Measurements from ENCODE around the gene ST3GAL2.

DNA sequence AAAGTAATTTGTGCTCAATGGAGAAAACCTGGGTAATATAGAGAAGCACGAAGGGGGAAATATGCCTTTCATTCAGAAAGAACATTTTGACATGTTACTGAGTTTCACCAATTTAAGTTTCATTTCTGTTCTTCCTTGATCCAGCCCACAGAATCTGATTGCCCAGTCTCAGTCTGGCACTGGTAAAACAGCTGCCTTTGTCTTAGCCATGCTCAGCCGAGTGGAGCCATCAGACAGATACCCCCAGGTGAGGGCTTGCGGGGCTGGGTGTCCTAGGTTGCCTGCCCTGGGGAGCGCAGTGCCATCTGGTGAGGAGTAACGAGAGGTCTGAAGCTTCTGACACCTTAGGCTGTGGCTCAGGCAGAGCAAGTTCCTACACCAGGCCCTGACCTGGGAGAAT lies 74.5 kb downstream of the ST3GAL2 start:
- TF ChIP-seq, protein P1, sequence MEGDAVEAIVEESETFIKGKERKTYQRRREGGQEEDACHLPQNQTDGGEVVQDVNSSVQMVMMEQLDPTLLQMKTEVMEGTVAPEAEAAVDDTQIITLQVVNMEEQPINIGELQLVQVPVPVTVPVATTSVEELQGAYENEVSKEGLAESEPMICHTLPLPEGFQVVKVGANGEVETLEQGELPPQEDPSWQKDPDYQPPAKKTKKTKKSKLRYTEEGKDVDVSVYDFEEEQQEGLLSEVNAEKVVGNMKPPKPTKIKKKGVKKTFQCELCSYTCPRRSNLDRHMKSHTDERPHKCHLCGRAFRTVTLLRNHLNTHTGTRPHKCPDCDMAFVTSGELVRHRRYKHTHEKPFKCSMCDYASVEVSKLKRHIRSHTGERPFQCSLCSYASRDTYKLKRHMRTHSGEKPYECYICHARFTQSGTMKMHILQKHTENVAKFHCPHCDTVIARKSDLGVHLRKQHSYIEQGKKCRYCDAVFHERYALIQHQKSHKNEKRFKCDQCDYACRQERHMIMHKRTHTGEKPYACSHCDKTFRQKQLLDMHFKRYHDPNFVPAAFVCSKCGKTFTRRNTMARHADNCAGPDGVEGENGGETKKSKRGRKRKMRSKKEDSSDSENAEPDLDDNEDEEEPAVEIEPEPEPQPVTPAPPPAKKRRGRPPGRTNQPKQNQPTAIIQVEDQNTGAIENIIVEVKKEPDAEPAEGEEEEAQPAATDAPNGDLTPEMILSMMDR (IDR thresholded peaks at IDR 0.05; ENCODE audit: borderline replicate concordance, extremely low read depth, low read length, poor library complexity, severe bottlenecking), result no peak
- no peak for TF ChIP-seq EZH2 (IDR thresholded peaks at IDR 0.05; ENCODE audit: borderline replicate concordance, low read depth, low read length, severe bottlenecking)

All from DND-41 (cell line).